ENCODE data around the gene GTF3C5.
"Not testable (repeated sequence)": the region's sequence is repeated elsewhere in the genome, so short reads cannot be mapped to it uniquely, and the experiment has no call there.

GTF3C5 gene

GRCh38 chr9:133030317-133031129 is at the start of gene GTF3C5:
TSS of gene GTF3C5 (plus strand) at chr9:133030997. CDS start at chr9:133031012, 15 bp downstream.
- DNase-seq (ENCODE audit: low read depth): peak; percentile 89

GRCh38 chr9:132982458-132982857 is 48.3 kb upstream of the GTF3C5 start:
- DNase-seq (ENCODE audit: low read depth): no peak

DNA sequence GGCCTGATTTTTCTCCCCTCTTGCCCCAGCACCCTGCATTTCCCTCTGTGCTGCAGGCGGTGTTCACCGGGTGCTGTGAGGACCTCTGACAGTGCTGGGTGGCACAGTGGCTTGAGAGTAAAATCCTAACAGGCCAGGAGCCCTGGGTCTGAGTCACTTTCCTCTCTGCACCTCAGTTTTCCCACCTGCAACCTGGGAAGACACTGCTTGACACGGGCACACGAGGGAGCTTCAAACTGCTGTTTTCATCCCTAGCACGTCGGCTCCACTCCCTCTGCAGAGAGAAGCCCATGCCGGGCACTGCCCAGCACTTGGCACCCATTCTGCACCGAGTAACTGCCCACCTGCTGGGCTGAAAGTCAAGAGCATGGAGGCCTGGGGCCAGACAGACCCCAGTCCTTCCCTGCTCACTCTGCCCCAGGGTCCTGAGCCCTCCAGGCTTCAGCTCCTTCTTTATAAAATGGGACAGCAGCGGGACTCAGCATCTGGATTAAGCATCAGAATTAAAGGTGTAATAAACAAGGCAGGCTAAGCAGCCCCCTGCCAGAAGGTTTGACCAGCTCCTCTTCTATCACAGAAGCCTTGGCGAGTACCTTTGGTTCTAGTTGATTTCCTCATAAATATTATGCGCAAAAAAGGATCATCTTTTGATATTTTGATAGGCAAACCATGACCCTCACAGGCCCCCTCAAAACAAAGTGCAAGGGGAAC is 47.2 kb upstream of the GTF3C5 start:
- no peak for DNase-seq (ENCODE audit: low read depth)

DNA sequence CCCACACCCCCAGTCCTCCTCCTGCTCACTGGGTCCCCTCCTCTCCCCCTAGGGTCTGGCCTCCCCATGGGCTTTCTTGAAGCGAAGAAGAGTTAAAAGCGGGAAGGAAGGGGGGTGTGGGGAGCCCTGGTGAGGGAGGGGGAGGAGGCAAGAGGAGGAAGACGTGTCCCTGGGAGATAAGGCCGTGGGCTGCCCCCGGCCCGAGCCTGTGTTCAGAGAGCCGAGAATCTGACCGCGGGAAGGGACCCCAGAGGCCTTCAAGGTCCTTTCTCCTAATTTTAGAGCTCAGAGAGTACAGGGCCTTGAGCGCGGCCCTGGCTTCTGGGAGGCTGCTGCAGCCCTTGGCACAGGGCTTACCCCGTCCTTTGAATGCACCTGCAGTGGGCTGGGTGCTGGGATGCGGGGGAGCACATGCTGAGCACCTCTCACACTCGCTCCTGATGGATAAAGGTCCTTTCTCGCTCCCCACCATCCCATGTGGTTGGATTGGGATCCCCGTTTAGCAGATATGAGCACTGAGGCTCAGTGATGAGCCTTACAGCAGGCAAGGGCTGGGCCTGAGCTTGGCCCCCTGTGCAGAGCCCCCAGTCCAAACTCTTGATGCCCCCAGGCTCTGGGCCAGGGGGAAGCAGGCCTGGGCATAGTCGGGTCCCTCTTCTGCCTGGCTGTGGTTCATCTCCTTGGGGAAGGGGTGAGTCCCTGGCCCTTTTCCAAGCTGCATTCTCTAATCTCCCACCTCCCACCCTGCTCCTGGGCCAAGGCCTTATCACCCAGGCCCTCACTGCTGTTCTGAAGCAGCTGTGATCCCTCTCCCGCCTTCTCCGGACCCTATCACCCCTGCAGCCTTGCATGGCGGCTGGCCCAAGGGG is 46.4 kb upstream of the GTF3C5 start:
- DNase-seq (ENCODE audit: low read depth): no peak

DNA sequence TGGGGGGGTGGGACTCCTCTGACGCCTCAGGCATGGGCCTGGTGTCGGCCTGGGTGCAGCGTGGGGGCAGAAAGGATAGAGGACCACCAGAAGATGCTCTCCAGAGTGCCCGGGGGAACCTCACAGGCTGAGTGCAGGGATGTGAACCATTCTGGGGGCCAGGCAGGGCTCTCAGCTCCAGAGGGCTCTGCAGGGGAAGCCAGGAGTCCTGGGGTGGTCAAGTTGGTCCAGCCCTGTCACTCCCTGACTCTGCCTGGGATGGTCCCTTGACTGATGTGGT is 45.8 kb upstream of the GTF3C5 start:
- no peak for DNase-seq (ENCODE audit: low read depth)

DNA sequence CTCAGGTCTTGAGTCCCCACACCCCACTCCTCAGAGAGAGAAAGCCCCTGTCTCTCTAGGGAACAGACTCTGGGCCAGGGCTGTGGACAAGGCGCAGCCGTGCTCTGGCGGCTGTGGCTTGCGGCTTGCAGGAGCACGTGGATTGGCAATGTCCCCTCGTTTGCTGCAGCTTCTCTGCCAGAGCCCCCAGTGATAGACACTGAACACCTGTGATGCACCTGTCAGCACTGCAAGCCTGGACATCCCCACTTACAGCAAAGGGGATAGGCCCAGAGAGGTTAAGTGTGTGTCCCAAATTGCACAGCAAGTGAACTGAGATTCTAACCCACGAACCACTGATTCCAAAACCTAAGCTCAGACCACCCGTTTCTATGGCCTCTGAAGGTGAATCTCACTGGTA is 45.3 kb upstream of the GTF3C5 start:
- no peak for DNase-seq (ENCODE audit: low read depth)

GRCh38 chr9:132986114-132986513 is 44.7 kb upstream of the GTF3C5 start:
- no peak for DNase-seq (ENCODE audit: low read depth)

DNA sequence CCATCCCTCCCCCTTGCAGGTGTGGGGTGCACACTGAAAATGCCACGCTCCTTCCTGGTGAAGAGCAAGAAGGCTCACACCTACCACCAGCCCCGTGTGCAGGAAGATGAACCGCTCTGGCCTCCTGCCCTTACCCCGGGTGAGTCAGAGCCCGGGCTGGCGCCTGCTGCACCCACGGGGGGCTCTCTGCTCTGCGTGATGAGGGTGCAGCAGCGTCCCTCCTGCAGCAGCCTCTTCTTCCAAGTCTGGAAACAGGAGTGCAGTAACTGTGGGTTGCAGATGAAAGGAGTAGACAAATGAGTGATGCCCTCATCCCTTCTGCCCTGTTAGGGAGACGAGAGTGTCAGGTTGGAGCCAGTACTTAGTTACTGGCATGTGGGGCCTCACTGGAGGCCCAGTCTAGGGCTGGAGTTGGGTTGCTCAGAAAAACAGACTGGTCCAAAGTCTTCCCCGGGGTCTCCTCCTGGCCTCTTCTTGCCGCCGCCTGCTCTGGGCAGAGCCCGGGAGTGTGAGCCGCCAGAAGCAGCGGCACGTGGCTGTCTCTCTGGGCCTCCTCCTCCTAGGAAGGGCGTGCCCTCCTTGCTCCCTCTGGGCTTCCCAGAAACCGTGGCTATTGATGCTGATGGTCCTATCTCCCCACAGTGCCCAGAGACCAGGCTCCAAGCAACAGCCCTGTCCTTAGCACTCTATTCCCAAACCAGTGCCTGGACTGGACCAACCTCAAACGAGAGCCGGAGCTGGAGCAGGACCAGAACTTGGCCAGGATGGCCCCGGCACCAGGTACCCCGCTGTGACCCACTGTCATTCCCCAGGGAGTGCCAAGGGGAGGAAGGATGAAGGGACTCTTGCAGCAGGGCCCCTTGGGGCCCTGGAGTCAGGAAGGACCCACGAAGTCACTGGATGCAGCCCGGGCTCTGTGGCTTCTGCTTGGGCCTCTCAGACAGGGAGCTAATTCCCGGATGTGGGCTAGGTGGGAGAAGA is 43.9 kb upstream of the GTF3C5 start:
- DNase-seq (ENCODE audit: low read depth): no peak

- no peak for DNase-seq (ENCODE audit: low read depth)
These were observed 42.4 kb upstream of the GTF3C5 start for GRCh38 chr9:132988244-132989013.

DNA sequence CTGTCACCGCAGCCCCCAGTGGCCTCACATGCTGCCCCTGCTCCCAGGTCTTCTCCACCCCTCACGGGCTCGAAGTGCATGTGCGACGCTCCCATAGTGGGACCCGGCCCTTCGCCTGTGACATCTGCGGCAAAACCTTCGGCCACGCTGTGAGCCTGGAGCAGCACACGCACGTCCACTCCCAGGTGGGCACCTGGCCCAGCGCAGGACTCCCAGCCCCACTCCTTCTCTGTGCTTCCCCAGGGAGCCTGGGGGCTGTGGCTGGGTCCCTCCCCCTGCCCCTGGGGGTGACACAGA is 41.8 kb upstream of the GTF3C5 start:
- DNase-seq (ENCODE audit: low read depth): no peak

- no peak for DNase-seq (ENCODE audit: low read depth)
These were observed 41.3 kb upstream of the GTF3C5 start for GRCh38 chr9:132989414-132989996.

DNA sequence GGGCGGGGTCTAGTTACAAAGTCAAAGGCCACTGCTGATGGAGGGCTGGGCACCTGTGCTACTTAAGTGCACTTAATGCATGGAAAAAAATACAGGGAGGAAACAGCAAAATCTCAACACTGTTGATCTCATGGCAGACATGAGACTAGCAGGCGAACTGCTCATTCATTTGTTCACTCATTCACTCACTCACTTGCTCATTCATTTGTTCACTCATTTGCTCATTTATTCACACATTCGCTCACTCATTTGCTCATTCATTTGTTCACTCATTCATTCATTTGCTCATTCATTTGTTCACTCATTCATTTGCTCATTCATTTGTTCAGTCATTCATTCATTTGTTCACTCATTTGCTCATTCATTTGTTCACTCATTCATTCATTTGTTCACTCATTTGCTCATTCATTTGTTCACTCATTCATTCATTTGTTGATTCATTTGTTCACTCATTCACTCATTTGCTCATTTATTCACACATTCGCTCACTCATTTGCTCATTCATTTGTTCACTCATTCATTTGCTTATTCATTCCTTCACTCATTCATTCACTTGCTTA is 40.7 kb upstream of the GTF3C5 start:
- not testable (repeated sequence) for DNase-seq (ENCODE audit: low read depth)

- no peak for DNase-seq (ENCODE audit: low read depth)
These were observed 40.0 kb upstream of the GTF3C5 start for GRCh38 chr9:132990781-132991180.

GRCh38 chr9:132991351-132992300 is 39.2 kb upstream of the GTF3C5 start:
- no peak for DNase-seq (ENCODE audit: low read depth)

DNA sequence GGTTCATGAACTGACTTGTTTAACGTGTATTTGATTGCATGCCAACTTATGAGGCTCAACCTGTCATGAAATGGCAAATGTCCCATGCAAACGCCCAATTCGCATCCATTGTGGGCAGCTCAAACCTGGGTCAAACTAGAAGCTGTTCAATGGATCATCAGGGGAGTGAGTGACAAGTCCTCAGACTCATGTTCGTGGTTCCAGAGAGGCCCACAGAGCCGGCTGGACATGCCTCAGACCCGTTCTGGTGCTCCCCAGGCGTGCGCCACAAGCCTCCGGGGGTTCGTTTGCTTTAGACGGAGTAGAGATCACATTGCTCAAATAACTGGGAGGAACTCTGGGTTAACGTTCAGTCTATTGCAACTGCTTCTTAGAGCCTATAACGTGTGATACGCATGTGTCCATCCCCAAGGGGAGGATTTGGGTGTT is 37.3 kb upstream of the GTF3C5 start:
- no peak for DNase-seq (ENCODE audit: low read depth)

GRCh38 chr9:132994410-132995120 is 36.2 kb upstream of the GTF3C5 start:
- DNase-seq (ENCODE audit: low read depth): no peak

- DNase-seq (ENCODE audit: low read depth): no peak
These were observed 35.7 kb upstream of the GTF3C5 start for GRCh38 chr9:132995121-132995420.

- no peak for DNase-seq (ENCODE audit: low read depth)
These were observed 34.9 kb upstream of the GTF3C5 start for GRCh38 chr9:132995879-132996278.

DNA sequence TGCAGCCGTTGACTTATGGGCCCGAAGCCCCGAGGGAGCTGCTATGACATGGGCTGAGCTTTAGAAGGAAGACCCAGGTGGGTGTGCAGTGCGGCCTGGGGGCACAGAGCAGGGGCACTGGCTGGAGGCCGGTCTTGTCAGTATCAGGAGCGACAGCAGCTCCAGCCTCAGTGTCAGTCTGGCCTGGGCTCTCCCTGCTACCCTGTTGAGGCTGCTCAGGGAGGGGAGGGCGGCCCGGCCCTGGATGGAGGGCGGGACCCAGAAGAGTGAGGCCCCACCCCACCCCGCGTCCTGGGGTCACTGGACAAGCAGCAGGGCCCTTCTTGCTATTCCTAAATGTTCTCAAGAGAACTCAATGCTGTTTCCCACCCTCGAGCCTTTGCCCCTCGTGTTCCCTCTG is 34.3 kb upstream of the GTF3C5 start:
- DNase-seq (ENCODE audit: low read depth): no peak
